ENCODE data around the gene ZNF236.

DNA sequence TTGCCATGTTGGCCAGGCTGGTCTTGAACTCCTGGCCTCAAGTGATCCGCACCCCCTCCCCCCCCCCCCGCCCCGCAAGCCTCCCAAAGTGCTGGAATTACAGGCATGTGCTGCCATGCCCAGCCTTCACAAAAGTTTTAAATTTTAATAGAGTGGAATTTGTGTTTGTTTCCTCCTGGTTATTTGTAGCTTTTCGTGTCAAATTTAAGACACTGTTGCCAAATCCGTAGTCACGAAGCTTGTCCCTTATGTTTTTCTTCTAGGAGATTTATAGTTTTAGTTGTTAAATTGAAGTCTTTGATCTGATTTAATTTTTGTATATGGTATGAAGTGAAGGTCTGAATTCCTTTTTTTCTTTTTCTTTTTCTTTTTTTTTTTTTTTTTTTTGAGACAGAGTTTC, 14.7 kb downstream of the ZNF236 start:
- TF ChIP-seq CTCF (conservative IDR thresholded peaks at IDR 0.05): no peak
- TF ChIP-seq ZFX (IDR thresholded peaks at IDR 0.05): no peak
